DOHH2 (cell line): Measurements from ENCODE around the gene PTGS1.

Experiments used
- H3F3A ChIP-seq: fragments of 200-600 bp; sonication (generic), shearing (Covaris generic); 2 replicates; pipeline ENCODE4 v1.6.0; 2016; ENCODE audit warnings: antibody characterized with exemption, mild to moderate bottlenecking; ENCODE audit not compliant: control insufficient read depth, insufficient read depth
- H3K27ac ChIP-seq: fragments of 200-600 bp; sonication (generic); 2 replicates; pipeline ENCODE4 v1.5.1; 2014; ENCODE audit warnings: low read depth, mild to moderate bottlenecking, low read length, moderate library complexity
- H3K27me3 ChIP-seq: fragments of 200-600 bp; sonication (generic); 2 replicates; pipeline ENCODE4 v1.6.1; 2014; ENCODE audit warnings: mild to moderate bottlenecking, low read length, mixed read lengths; ENCODE audit not compliant: control insufficient read depth
- H3K36me3 ChIP-seq: fragments of 200-600 bp; sonication (generic); 2 replicates; pipeline ENCODE4 v1.6.1; 2014; ENCODE audit warnings: mild to moderate bottlenecking, low read length, moderate library complexity, mixed read lengths; ENCODE audit not compliant: control insufficient read depth
- H3K4me1 ChIP-seq: fragments of 200-600 bp; sonication (generic); 2 replicates; pipeline ENCODE4 v1.6.1; 2014; ENCODE audit warnings: mild to moderate bottlenecking, low read length, mixed read lengths; ENCODE audit not compliant: control insufficient read depth
- H3K4me2 ChIP-seq: fragments of 200-600 bp; sonication (generic); 2 replicates; pipeline ENCODE4 v1.6.0; 2014; ENCODE audit warnings: mild to moderate bottlenecking, low read length, moderate library complexity
- H3K4me3 ChIP-seq: fragments of 200-600 bp; sonication (generic); 2 replicates; pipeline ENCODE4 v1.5.1; 2014; ENCODE audit warnings: mild to moderate bottlenecking, low read length, mixed read lengths
- H3K79me2 ChIP-seq: fragments of 200-600 bp; sonication (generic); 2 replicates; pipeline ENCODE4 v1.6.1; 2014; ENCODE audit warnings: mild to moderate bottlenecking, low read length, mixed read lengths; ENCODE audit not compliant: control insufficient read depth
- H3K9me2 ChIP-seq: fragments of 200-600 bp; sonication (generic); replicated peaks from 2 replicates; pipeline ENCODE4 v1.6.1; 2014; ENCODE audit warnings: mild to moderate bottlenecking, low read length, mixed read lengths; ENCODE audit not compliant: control insufficient read depth
- H3K9me3 ChIP-seq: fragments of 200-600 bp; sonication (generic); 2 replicates; pipeline ENCODE4 v1.6.1; 2014; ENCODE audit warnings: antibody characterized with exemption, low read length, mixed read lengths; ENCODE audit not compliant: control insufficient read depth, insufficient read depth
- H4K20me1 ChIP-seq: fragments of 200-600 bp; sonication (generic); 2 replicates; pipeline ENCODE4 v1.6.0; 2014; ENCODE audit warnings: low read depth, mild to moderate bottlenecking, antibody characterized with exemption, low read length, moderate library complexity; ENCODE audit not compliant: control insufficient read depth, insufficient read depth
- EZH2phosphoT487 ChIP-seq: fragments of 200-600 bp; sonication (generic); IDR thresholded peaks from 2 replicates; pipeline ENCODE4 v1.6.1; 2017; ENCODE audit warnings: borderline replicate concordance, mild to moderate bottlenecking, antibody characterized with exemption, low read length, moderate library complexity, mixed read lengths
- TF ChIP-seq, protein P1 (sequence below): fragments of 200-600 bp; sonication (generic); IDR thresholded peaks from one replicate; pipeline ENCODE4 v1.5.1; 2014; ENCODE audit warnings: antibody characterized with exemption, mild to moderate bottlenecking, low read depth, low read length; ENCODE audit not compliant: poor library complexity, severe bottlenecking

The PTGS1 gene

DNA sequence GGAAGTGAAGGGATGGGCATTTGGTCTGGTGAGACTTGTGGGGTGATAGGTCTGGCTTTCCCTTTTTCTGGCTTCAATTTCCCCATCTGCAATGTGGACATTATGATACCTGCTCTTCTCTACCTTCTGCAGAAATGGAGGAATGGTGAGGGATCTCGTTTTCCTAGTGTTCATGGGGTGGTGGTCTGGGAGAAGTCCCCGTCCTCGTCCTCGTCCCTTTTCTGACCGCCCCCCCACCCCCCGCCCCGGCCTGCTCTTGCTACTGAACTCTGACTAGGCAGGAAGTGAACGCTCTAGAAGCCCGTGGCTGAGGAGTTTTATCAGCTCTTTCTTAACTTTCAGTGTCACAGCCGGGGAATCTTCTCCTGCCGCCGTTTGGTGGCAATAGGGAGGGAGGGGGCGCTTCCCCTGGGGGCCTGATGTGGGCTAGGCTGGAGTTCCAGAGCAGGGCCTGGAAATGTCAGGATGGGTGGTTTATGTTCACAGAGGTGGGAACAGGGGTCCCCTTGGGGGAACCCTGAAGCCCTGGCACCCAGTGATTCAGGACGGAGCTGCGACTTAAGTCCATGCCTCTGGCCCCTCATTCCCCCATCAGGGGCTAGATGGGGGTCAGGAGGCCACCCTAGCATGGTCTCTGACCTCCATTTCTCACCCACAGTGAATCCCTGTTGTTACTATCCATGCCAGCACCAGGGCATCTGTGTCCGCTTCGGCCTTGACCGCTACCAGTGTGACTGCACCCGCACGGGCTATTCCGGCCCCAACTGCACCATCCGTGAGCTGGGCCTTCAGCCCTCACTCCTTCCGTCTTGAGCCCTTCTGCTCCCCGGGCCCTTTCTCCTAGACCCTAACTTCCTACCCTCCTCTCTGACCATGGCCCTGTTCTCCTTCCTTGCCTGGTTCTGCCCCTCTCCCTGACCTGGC lies 6.7 kb downstream of the PTGS1 start:
- H3K4me2 ChIP-seq, result no peak overlapping the region

DNA sequence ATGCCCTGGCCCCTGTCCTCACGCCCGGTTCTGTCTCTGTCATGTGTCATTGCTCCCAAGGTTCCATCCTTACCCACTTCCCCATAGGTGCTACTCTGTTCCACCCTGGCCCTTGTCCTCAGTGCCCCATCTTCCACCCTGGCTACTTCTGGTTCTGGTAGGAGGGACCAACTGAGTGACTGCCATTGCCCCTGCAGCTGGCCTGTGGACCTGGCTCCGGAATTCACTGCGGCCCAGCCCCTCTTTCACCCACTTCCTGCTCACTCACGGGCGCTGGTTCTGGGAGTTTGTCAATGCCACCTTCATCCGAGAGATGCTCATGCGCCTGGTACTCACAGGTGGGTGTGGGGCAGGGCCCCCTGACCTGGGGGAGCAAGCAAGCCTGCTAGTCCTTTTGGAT lies 7.4 kb downstream of the PTGS1 start:
- peaks cover 10% of the 10 kb centered on the region for H3K9me3 ChIP-seq
- H3K4me2 ChIP-seq, result no peak overlapping the region
- H3K27me3 ChIP-seq, result no peaks in the 10 kb centered on the region
- no peaks in the 10 kb centered on the region for H3K9me2 ChIP-seq
- H3K79me2 ChIP-seq, result no peaks in the 10 kb centered on the region
- H3K4me3 ChIP-seq, result no peak overlapping the region
- peaks cover 19% of the 10 kb centered on the region for H3K4me1 ChIP-seq
- H3F3A ChIP-seq, result no peaks in the 10 kb centered on the region
- no peak overlapping the region for H3K27ac ChIP-seq
- no peaks in the 10 kb centered on the region for H4K20me1 ChIP-seq
- no peaks in the 10 kb centered on the region for H3K36me3 ChIP-seq
- TF ChIP-seq EZH2phosphoT487, result no peak
- TF ChIP-seq, protein P1, sequence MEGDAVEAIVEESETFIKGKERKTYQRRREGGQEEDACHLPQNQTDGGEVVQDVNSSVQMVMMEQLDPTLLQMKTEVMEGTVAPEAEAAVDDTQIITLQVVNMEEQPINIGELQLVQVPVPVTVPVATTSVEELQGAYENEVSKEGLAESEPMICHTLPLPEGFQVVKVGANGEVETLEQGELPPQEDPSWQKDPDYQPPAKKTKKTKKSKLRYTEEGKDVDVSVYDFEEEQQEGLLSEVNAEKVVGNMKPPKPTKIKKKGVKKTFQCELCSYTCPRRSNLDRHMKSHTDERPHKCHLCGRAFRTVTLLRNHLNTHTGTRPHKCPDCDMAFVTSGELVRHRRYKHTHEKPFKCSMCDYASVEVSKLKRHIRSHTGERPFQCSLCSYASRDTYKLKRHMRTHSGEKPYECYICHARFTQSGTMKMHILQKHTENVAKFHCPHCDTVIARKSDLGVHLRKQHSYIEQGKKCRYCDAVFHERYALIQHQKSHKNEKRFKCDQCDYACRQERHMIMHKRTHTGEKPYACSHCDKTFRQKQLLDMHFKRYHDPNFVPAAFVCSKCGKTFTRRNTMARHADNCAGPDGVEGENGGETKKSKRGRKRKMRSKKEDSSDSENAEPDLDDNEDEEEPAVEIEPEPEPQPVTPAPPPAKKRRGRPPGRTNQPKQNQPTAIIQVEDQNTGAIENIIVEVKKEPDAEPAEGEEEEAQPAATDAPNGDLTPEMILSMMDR, result no peak

More for the DNA sequence above, 6.7 kb downstream of the PTGS1 start:
- Histone ChIP-seq H3K27ac (no peak overlapping the region), H3K9me3 (peaks cover 10% of the 10 kb centered on the region), H3F3A (no peaks in the 10 kb centered on the region), H3K36me3 (no peaks in the 10 kb centered on the region), H3K79me2 (no peaks in the 10 kb centered on the region), H4K20me1 (no peaks in the 10 kb centered on the region), H3K9me2 (no peaks in the 10 kb centered on the region), H3K4me1 (peaks cover 19% of the 10 kb centered on the region), H3K4me3 (no peak overlapping the region), H3K27me3 (no peaks in the 10 kb centered on the region)
- TF ChIP-seq, protein P1, result no peak
- no peak for TF ChIP-seq EZH2phosphoT487

DNA sequence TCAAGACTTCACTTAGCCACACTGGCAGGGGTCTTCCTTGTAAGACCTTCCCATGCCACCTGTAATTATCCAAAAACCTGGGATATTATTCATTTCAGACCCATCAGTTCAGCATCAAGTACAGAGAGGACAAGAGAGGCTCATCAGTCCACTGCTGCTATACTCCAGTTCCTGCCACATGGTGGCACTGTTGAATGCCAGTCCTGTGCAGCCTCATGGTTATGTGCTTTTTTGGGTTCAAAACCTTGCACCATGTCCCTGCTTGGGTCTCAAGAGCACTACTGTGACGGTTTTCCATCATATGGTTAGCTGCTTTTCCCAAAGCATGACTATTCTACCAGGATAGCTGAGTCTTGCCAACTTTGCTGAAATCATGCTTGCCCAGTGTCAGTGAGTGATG lies 8.5 kb downstream of the PTGS1 start:
- Histone ChIP-seq H3K27ac (no peak overlapping the region), H3K79me2 (no peaks in the 10 kb centered on the region), H3K27me3 (no peaks in the 10 kb centered on the region), H3F3A (no peaks in the 10 kb centered on the region), H4K20me1 (no peaks in the 10 kb centered on the region), H3K4me1 (peaks cover 19% of the 10 kb centered on the region), H3K36me3 (no peaks in the 10 kb centered on the region), H3K4me3 (no peak overlapping the region), H3K9me2 (no peaks in the 10 kb centered on the region), H3K9me3 (peaks cover 10% of the 10 kb centered on the region), H3K4me2 (no peak overlapping the region)
- TF ChIP-seq EZH2phosphoT487, result no peak
- TF ChIP-seq, protein P1, result peak; percentile 91
